ENCODE results near the gene CFAP299. TPM values are rescaled to one million over a fixed set of nuclear protein-coding genes. Genes with fewer than 3 reads are reported as not detected.

CFAP299 gene
- polyA plus RNA-seq, 1 experiment, result 1.4 TPM

GRCh38 chr4:80446248-80446647, 110.7 kb downstream of the CFAP299 start:
- no peak for DNase-seq (ENCODE audit: low read depth, low spot score)
- no peak overlapping the region for H3K4me3 ChIP-seq (ENCODE audit: low read depth, low read length)
- no peaks in the 10 kb centered on the region for H3K27me3 ChIP-seq (ENCODE audit: control insufficient read depth, insufficient read depth, low read length)
- ChIA-PET CTCF (no interaction called here), POLR2A (no interaction called here)
- no peak for TF ChIP-seq CTCF (IDR thresholded peaks at IDR 0.05; ENCODE audit: low read depth, low read length)
- no peak overlapping the region for H3K27ac ChIP-seq (ENCODE audit: low read depth, low read length)
- H3K9me3 ChIP-seq (ENCODE audit: control insufficient read depth, insufficient read depth, low read length), result no peaks in the 10 kb centered on the region; the same call in 1 of the 2 replicates

GRCh38 chr4:80446664-80447063, 111.1 kb downstream of the CFAP299 start:
- Histone ChIP-seq H3K27ac (ENCODE audit: low read depth, low read length) (no peak overlapping the region), H3K27me3 (ENCODE audit: control insufficient read depth, insufficient read depth, low read length) (no peaks in the 10 kb centered on the region), H3K4me3 (ENCODE audit: low read depth, low read length) (no peak overlapping the region), H3K9me3 (ENCODE audit: control insufficient read depth, insufficient read depth, low read length) (no peaks in the 10 kb centered on the region; the same call in 1 of the 2 replicates)
- ChIA-PET CTCF (no interaction called here), POLR2A (no interaction called here)
- no peak for TF ChIP-seq CTCF (IDR thresholded peaks at IDR 0.05; ENCODE audit: low read depth, low read length)
- no peak for DNase-seq (ENCODE audit: low read depth, low spot score)

- ChIA-PET POLR2A (no interaction called here), CTCF (interaction anchor here (0.9 kb wide), 1 partner anchor 86 kb away, joined by 3 read pairs; no protein-coding TSS in a partner anchor)
These were observed 112.0 kb downstream of the CFAP299 start for GRCh38 chr4:80447493-80447892.

GRCh38 chr4:80448056-80448455, 112.5 kb downstream of the CFAP299 start:
- DNase-seq (ENCODE audit: low read depth, low spot score), result no peak
- CTCF ChIA-PET, result interaction anchor here (0.9 kb wide), 1 partner anchor 87 kb away, joined by 3 read pairs; no protein-coding TSS in a partner anchor
- no peaks in the 10 kb centered on the region; the same call in 1 of the 2 replicates for H3K9me3 ChIP-seq (ENCODE audit: control insufficient read depth, insufficient read depth, low read length)
- H3K27me3 ChIP-seq (ENCODE audit: control insufficient read depth, insufficient read depth, low read length), result no peaks in the 10 kb centered on the region
- POLR2A ChIA-PET, result no interaction called here
- H3K27ac ChIP-seq (ENCODE audit: low read depth, low read length), result no peak overlapping the region
- no peak overlapping the region for H3K4me3 ChIP-seq (ENCODE audit: low read depth, low read length)
- no peak for TF ChIP-seq CTCF (IDR thresholded peaks at IDR 0.05; ENCODE audit: low read depth, low read length)

More at GRCh38 chr4:80447493-80447892, 112.0 kb downstream of the CFAP299 start:
- no peak overlapping the region for H3K27ac ChIP-seq (ENCODE audit: low read depth, low read length)
- H3K27me3 ChIP-seq (ENCODE audit: control insufficient read depth, insufficient read depth, low read length), result no peaks in the 10 kb centered on the region
- TF ChIP-seq CTCF (IDR thresholded peaks at IDR 0.05; ENCODE audit: low read depth, low read length), result no peak
- no peak for DNase-seq (ENCODE audit: low read depth, low spot score)
- H3K4me3 ChIP-seq (ENCODE audit: low read depth, low read length), result no peak overlapping the region
- H3K9me3 ChIP-seq (ENCODE audit: control insufficient read depth, insufficient read depth, low read length), result no peaks in the 10 kb centered on the region; the same call in 1 of the 2 replicates

GRCh38 chr4:80452055-80452454, 116.5 kb downstream of the CFAP299 start:
- Histone ChIP-seq H3K9me3 (ENCODE audit: control insufficient read depth, insufficient read depth, low read length) (peaks cover 3% of the 10 kb centered on the region), H3K4me3 (ENCODE audit: low read depth, low read length) (no peak overlapping the region), H3K27me3 (ENCODE audit: control insufficient read depth, insufficient read depth, low read length) (no peaks in the 10 kb centered on the region), H3K27ac (ENCODE audit: low read depth, low read length) (no peak overlapping the region)
- no peak for TF ChIP-seq CTCF (IDR thresholded peaks at IDR 0.05; ENCODE audit: low read depth, low read length)
- no peak for DNase-seq (ENCODE audit: low read depth, low spot score)
- POLR2A ChIA-PET, result no interaction called here
- CTCF ChIA-PET, result no interaction called here
